Measurements from ENCODE around the gene PER1.

DNA sequence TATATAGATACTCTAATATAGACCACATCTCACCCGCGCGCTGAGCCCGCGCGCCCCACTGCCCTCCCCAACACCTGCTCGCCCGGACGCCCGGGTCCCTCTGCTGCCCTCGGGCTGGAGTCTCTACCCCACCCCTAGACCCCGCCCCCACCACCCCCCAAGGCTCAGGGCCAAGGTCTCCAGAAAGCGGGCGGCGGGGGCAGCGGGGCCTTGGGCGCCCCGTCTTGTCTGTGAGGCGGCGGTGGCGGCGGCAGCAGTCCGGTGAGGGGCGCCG, 30.9 kb downstream of the PER1 start:
- TF ChIP-seq EP300 (IDR thresholded peaks at IDR 0.05) (no peak), POLR2A (IDR thresholded peaks at IDR 0.05) (no peak), POLR2AphosphoS5 (IDR thresholded peaks at IDR 0.05) (no peak)
- TF ChIP-seq, protein P1, sequence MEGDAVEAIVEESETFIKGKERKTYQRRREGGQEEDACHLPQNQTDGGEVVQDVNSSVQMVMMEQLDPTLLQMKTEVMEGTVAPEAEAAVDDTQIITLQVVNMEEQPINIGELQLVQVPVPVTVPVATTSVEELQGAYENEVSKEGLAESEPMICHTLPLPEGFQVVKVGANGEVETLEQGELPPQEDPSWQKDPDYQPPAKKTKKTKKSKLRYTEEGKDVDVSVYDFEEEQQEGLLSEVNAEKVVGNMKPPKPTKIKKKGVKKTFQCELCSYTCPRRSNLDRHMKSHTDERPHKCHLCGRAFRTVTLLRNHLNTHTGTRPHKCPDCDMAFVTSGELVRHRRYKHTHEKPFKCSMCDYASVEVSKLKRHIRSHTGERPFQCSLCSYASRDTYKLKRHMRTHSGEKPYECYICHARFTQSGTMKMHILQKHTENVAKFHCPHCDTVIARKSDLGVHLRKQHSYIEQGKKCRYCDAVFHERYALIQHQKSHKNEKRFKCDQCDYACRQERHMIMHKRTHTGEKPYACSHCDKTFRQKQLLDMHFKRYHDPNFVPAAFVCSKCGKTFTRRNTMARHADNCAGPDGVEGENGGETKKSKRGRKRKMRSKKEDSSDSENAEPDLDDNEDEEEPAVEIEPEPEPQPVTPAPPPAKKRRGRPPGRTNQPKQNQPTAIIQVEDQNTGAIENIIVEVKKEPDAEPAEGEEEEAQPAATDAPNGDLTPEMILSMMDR (IDR thresholded peaks at IDR 0.05) = no peak

Measured in gastroesophageal sphincter (tissue), 3 donors.